ENCODE results near the gene BRD4.

- no peak for TF ChIP-seq CTCF (IDR thresholded peaks at IDR 0.05 in 4 of 5, conservative IDR thresholded peaks at IDR 0.05 in 1 of 5)
- no peak for TF ChIP-seq POLR2A (IDR thresholded peaks at IDR 0.05)
Observed at GRCh38 chr19:15201374-15202023, 130.8 kb downstream of the BRD4 start.

Measured in gastrocnemius medialis (tissue), 4 donors.